Activated B cell treated with CpG ODN at 0.5 μM for 24 hours (primary cell): ENCODE measurements around the gene SLC22A1. TPM values are rescaled to one million over a fixed set of nuclear protein-coding genes. Genes with fewer than 3 reads are reported as not detected.

Experiments used
- ATAC-seq: fragments of 200-7000 bp; cut with Tn5 transposase; one replicate; pipeline ENCODE4 v1.10.0; 2021; ENCODE audit warnings: low read depth, mild to moderate bottlenecking, moderate library complexity
- CTCF ChIA-PET: fragments of 350-600 bp; sonication (Branson Sonifier 250); formaldehyde crosslinking; loops from one replicate; lab custom pipeline; 2021; ENCODE audit warnings: antibody characterized with exemption; lab: Charles Lee
- POLR2A ChIA-PET: fragments of 350-600 bp; sonication (Branson Sonifier 250); formaldehyde crosslinking; loops from one replicate; lab custom pipeline; 2021; ENCODE audit warnings: antibody characterized with exemption; lab: Charles Lee
- DNase-seq: peaks from one replicate; pipeline ENCODE4 v3.0.0; 2022
- H3K27ac Mint-ChIP-seq: one replicate; pipeline ENCODE4 v1.8.0; 2020; ENCODE audit warnings: mixed read lengths
- H3K27me3 Mint-ChIP-seq: one replicate; pipeline ENCODE4 v1.8.0; 2021; ENCODE audit warnings: mixed read lengths
- H3K36me3 Mint-ChIP-seq: one replicate; pipeline ENCODE4 v1.8.0; 2021; ENCODE audit warnings: low read depth, mixed read lengths
- H3K4me1 Mint-ChIP-seq: one replicate; pipeline ENCODE4 v1.8.0; 2021; ENCODE audit warnings: mixed read lengths
- H3K4me3 Mint-ChIP-seq: one replicate; pipeline ENCODE4 v1.8.0; 2020; ENCODE audit warnings: mild to moderate bottlenecking, mixed read lengths
- H3K9me3 Mint-ChIP-seq: one replicate; pipeline ENCODE4 v1.8.0; 2020; ENCODE audit warnings: mixed read lengths
- intact Hi-C: fragments of 100-400 bp; cut with micrococcal nuclease; formaldehyde crosslinking; loops from one replicate; pipeline ENCODE4 v1.15.1; 2024
- total RNA-seq: library from RNA; stranded (reverse); gene quantifications from 2 replicates; pipeline ENCODE4 v1.2.3, GENCODE V29; 2022
- TF ChIP-seq, protein P1 (sequence below): fragments of 200-600 bp; IDR thresholded peaks from one replicate; pipeline ENCODE4 v1.8.0; 2022; ENCODE audit warnings: antibody characterized with exemption, mild to moderate bottlenecking

SLC22A1 gene
- total RNA-seq, 1 donor from 2014 or later, result 2.8 TPM

DNA sequence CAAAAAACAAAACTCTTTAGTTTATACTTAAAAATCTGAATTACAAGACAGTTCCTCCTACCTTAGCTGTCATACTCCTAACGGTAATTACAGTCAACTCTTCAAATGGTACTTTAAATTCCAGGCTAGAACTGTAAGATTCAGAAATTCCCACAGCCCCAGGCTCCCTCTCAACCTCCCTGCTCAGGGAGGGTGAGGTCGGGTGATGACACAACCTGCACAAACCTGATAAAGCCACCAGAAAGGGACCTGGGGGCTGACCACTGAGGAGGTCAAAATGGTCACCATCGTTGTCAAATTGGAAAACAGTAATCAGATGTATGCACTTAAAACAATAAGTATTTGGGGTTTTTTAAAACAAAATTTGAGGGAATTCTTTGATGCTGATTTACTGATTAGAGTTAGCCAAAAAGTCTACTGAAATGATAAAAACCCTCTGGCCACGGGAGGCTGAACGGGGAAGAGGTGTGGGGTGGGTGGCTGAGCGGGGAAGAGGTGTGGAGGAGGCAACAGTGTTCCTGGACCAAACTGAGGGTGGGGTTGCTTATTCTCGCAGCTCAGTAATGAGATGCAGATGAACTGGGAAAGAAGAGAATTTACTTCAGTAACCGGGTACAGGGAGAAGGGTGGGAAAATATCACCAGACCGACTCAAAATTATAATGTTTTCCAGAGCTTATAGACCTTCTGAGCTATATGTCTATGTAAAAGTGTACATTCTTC lies 52.4 kb downstream of the SLC22A1 start:
- peaks cover 25% of the 10 kb centered on the region for H3K27me3 Mint-ChIP-seq
- no peaks in the 10 kb centered on the region for H3K36me3 Mint-ChIP-seq
- intact Hi-C loops, result no loop called here
- TF ChIP-seq, protein P1, sequence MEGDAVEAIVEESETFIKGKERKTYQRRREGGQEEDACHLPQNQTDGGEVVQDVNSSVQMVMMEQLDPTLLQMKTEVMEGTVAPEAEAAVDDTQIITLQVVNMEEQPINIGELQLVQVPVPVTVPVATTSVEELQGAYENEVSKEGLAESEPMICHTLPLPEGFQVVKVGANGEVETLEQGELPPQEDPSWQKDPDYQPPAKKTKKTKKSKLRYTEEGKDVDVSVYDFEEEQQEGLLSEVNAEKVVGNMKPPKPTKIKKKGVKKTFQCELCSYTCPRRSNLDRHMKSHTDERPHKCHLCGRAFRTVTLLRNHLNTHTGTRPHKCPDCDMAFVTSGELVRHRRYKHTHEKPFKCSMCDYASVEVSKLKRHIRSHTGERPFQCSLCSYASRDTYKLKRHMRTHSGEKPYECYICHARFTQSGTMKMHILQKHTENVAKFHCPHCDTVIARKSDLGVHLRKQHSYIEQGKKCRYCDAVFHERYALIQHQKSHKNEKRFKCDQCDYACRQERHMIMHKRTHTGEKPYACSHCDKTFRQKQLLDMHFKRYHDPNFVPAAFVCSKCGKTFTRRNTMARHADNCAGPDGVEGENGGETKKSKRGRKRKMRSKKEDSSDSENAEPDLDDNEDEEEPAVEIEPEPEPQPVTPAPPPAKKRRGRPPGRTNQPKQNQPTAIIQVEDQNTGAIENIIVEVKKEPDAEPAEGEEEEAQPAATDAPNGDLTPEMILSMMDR, result no peak
- no peak for ATAC-seq
- ChIA-PET CTCF (no interaction called here), POLR2A (no interaction called here)
- no peak overlapping the region for H3K4me3 Mint-ChIP-seq
- H3K4me1 Mint-ChIP-seq, result no peaks in the 10 kb centered on the region
- DNase-seq, result no peak
- H3K9me3 Mint-ChIP-seq, result no peaks in the 10 kb centered on the region
- no peak overlapping the region for H3K27ac Mint-ChIP-seq

DNA sequence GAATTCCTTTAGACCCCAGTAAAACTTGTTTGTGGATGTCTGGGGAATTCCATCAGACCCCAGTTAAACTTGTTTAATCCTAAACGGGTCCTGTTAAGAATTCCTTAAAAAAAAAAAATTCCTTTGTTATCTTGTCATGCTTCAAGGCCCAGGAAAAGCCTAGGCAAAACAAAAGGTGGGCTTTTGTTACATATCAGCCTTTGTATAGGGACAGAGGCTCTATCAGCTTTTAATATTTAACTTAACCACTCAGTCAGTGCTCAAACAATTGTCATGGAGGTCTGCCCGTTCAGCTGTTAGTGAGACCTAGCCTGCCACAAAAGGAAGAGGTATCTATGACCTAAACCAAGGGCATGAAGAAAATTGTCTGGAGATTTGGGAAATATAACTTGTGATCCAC lies 53.1 kb downstream of the SLC22A1 start:
- no peak overlapping the region for H3K4me3 Mint-ChIP-seq
- no peaks in the 10 kb centered on the region for H3K36me3 Mint-ChIP-seq
- no peak overlapping the region for H3K27ac Mint-ChIP-seq
- ChIA-PET POLR2A (no interaction called here), CTCF (no interaction called here)
- no peak for DNase-seq
- TF ChIP-seq, protein P1, result no peak
- H3K9me3 Mint-ChIP-seq, result no peaks in the 10 kb centered on the region
- H3K4me1 Mint-ChIP-seq, result no peaks in the 10 kb centered on the region
- H3K27me3 Mint-ChIP-seq, result peaks cover 25% of the 10 kb centered on the region
- ATAC-seq, result no peak
- intact Hi-C loops, result no loop called here

DNA sequence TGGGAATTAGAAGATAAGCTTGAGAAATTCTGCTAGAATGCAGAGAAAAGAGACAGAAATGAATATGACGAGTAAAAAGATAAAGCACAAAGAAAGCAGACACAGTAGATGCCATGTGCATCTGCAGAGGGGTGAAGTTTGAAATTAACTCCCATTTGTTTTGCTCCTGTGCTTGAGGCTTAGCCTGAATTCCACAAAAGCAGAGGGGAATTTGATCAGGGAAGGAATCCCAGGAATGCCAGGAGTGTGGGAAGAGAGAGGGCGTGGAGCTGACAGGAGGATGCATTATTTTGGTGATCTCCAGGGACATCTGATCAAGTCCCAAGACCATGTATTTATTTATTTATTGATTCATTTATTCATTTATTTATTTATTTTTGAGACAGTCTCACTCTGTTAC lies 55.6 kb downstream of the SLC22A1 start:
- POLR2A ChIA-PET, result no interaction called here
- ATAC-seq (no peak), DNase-seq (no peak)
- H3K27me3 Mint-ChIP-seq, result peaks cover 16% of the 10 kb centered on the region
- intact Hi-C loops, result no loop called here
- no peak overlapping the region for H3K4me3 Mint-ChIP-seq
- no peaks in the 10 kb centered on the region for H3K4me1 Mint-ChIP-seq
- CTCF ChIA-PET, result no interaction called here
- H3K36me3 Mint-ChIP-seq, result no peaks in the 10 kb centered on the region
- TF ChIP-seq, protein P1, result no peak
- H3K27ac Mint-ChIP-seq, result no peak overlapping the region
- H3K9me3 Mint-ChIP-seq, result no peaks in the 10 kb centered on the region

DNA sequence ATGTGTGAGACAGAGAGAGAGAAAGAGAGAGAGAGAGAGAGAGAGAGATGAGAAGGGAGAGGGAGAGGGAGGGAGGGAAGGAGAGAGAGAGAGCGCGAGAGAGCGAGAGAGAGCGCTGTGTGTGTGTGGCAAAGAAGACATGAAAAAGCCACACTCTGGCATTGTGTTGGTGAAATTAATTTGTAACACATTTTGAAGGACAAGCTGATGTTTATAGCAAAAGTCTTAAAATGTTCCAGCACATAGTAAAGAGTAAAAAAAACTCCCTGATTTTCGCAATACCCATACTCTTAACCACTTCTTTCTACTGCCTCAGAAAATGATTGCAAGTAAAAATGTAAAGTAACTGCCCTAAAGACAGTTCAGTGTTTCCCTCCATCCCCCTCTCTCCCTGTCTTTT lies 56.7 kb downstream of the SLC22A1 start:
- Mint-ChIP-seq H3K27me3 (peaks cover 13% of the 10 kb centered on the region), H3K9me3 (no peaks in the 10 kb centered on the region), H3K36me3 (no peaks in the 10 kb centered on the region), H3K4me1 (no peaks in the 10 kb centered on the region), H3K27ac (no peak overlapping the region), H3K4me3 (no peak overlapping the region)
- TF ChIP-seq, protein P1, result no peak
- ChIA-PET POLR2A (no interaction called here), CTCF (no interaction called here)
- ATAC-seq (no peak), DNase-seq (no peak)
- intact Hi-C loops, result no loop called here

DNA sequence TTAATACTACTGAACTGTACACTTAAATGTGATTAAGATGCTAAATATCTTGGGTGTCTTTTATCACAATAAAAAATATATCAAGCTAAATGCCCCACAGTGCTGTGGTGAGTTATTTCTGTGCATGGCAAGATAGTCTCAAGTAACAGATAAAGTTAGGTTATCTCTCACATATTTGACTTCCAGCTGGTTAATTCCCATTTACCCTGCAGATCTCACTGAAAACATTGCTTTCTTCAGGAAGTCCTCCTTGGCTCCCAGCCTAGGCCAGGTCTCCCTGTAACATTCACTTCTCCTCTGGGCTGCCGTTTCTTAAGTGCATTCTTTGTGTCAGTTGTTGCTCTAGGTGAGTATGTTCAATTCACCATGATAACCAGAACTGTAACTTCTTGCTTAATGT lies 59.1 kb downstream of the SLC22A1 start:
- TF ChIP-seq, protein P1, result no peak
- no peak for DNase-seq
- no peak overlapping the region for H3K27ac Mint-ChIP-seq
- H3K4me1 Mint-ChIP-seq, result no peaks in the 10 kb centered on the region
- H3K9me3 Mint-ChIP-seq, result peaks cover under 1% of the 10 kb centered on the region
- ChIA-PET CTCF (no interaction called here), POLR2A (no interaction called here)
- H3K4me3 Mint-ChIP-seq, result no peak overlapping the region
- H3K27me3 Mint-ChIP-seq, result peaks cover 5% of the 10 kb centered on the region
- intact Hi-C loops, result no loop called here
- ATAC-seq, result no peak
- H3K36me3 Mint-ChIP-seq, result no peaks in the 10 kb centered on the region
